ENCODE data around the gene ESYT2.
A peak's percentile ranks its signal among the peaks of the same experiment; 100 is the strongest.

Gene ESYT2

GRCh38 chr7:158795272-158795671 is 34.0 kb downstream of the ESYT2 start:
- Histone ChIP-seq H3K4me3 (ENCODE audit: control insufficient read depth in 1 of 7, extremely low read depth in 1 of 7, insufficient read depth in 4 of 7, low read depth in 2 of 7, low read length in 6 of 7) (no peak overlapping the region), H3K36me3 (ENCODE audit: control insufficient read depth in 4 of 4, insufficient read depth in 4 of 4, low read length in 3 of 4) (peaks cover 26 to 76% (median 51%) of the 10 kb centered on the region in 4 experiments), H3K4me1 (ENCODE audit: control extremely low read depth in 1 of 4, control insufficient read depth in 4 of 4, insufficient read depth in 4 of 4, low read length in 3 of 4) (no peaks in the 10 kb centered on the region), H3K9me3 (ENCODE audit: control extremely low read depth in 1 of 5, control insufficient read depth in 4 of 5, insufficient read depth in 2 of 5, low read depth in 1 of 5, low read length in 4 of 5) (no peaks in the 10 kb centered on the region), H3K27ac (ENCODE audit: insufficient read depth in 1 of 2, low read depth in 1 of 2, low read length in 2 of 2, poor library complexity in 1 of 2, severe bottlenecking in 2 of 2) (no peak overlapping the region), H3K27me3 (replicated peaks in 2 of 5; ENCODE audit: control insufficient read depth in 4 of 5, insufficient read depth in 5 of 5, low read length in 4 of 5) (no peaks in the 10 kb centered on the region)
- POLR2A ChIA-PET: no interaction called here
- CTCF ChIA-PET: interaction anchor here (1.0 to 2.5 kb wide), 6 partner anchors 12 to 77 kb away, joined by 3 to 11 read pairs (median 6); no protein-coding TSS in a partner anchor
- no peak for DNase-seq
- 53% methylated on average over 3 of the region's 4 CpGs for WGBS (ENCODE audit: insufficient coverage)

GRCh38 chr7:158791107-158791506 is 38.2 kb downstream of the ESYT2 start:
- no peak overlapping the region for H3K4me3 ChIP-seq (ENCODE audit: control insufficient read depth in 1 of 7, extremely low read depth in 1 of 7, insufficient read depth in 4 of 7, low read depth in 2 of 7, low read length in 6 of 7)
- WGBS (ENCODE audit: insufficient coverage): 92% methylated on average over 6 of the region's 10 CpGs
- ChIA-PET CTCF (no interaction called here), POLR2A (no interaction called here)
- H3K27ac ChIP-seq (ENCODE audit: insufficient read depth in 1 of 2, low read depth in 1 of 2, low read length in 2 of 2, poor library complexity in 1 of 2, severe bottlenecking in 2 of 2): no peak overlapping the region
- DNase-seq: no peak
- H3K36me3 ChIP-seq (ENCODE audit: control insufficient read depth in 4 of 4, insufficient read depth in 4 of 4, low read length in 3 of 4): peaks cover 28 to 89% (median 57%) of the 10 kb centered on the region in 4 experiments
- no peaks in the 10 kb centered on the region for H3K27me3 ChIP-seq (replicated peaks in 2 of 5; ENCODE audit: control insufficient read depth in 4 of 5, insufficient read depth in 5 of 5, low read length in 4 of 5)
- no peaks in the 10 kb centered on the region for H3K4me1 ChIP-seq (ENCODE audit: control extremely low read depth in 1 of 4, control insufficient read depth in 4 of 4, insufficient read depth in 4 of 4, low read length in 3 of 4)
- H3K9me3 ChIP-seq (ENCODE audit: control extremely low read depth in 1 of 5, control insufficient read depth in 4 of 5, insufficient read depth in 2 of 5, low read depth in 1 of 5, low read length in 4 of 5): no peaks in the 10 kb centered on the region

- H3K27me3 ChIP-seq (replicated peaks in 2 of 5; ENCODE audit: control insufficient read depth in 4 of 5, insufficient read depth in 5 of 5, low read length in 4 of 5): no peaks in the 10 kb centered on the region
- WGBS (ENCODE audit: insufficient coverage): 97% methylated on average over 6 of the region's 11 CpGs
- no peak for DNase-seq
- H3K36me3 ChIP-seq (ENCODE audit: control insufficient read depth in 4 of 4, insufficient read depth in 4 of 4, low read length in 3 of 4): peaks cover 19 to 83% (median 49%) of the 10 kb centered on the region in 4 experiments
- no peak overlapping the region for H3K4me3 ChIP-seq (ENCODE audit: control insufficient read depth in 1 of 7, extremely low read depth in 1 of 7, insufficient read depth in 4 of 7, low read depth in 2 of 7, low read length in 6 of 7)
- no peaks in the 10 kb centered on the region for H3K9me3 ChIP-seq (ENCODE audit: control extremely low read depth in 1 of 5, control insufficient read depth in 4 of 5, insufficient read depth in 2 of 5, low read depth in 1 of 5, low read length in 4 of 5)
- CTCF ChIA-PET: interaction anchor here (1.0 kb wide), 1 partner anchor 34 kb away, joined by 3 read pairs; no protein-coding TSS in a partner anchor
- H3K27ac ChIP-seq (ENCODE audit: insufficient read depth in 1 of 2, low read depth in 1 of 2, low read length in 2 of 2, poor library complexity in 1 of 2, severe bottlenecking in 2 of 2): peak overlapping the region in 1 of 2 experiments; percentile 38
- no peaks in the 10 kb centered on the region for H3K4me1 ChIP-seq (ENCODE audit: control extremely low read depth in 1 of 4, control insufficient read depth in 4 of 4, insufficient read depth in 4 of 4, low read length in 3 of 4)
- POLR2A ChIA-PET: no interaction called here
Observed at GRCh38 chr7:158789842-158790241, 39.5 kb downstream of the ESYT2 start.

- no peak for DNase-seq
- ChIA-PET POLR2A (no interaction called here), CTCF (interaction anchor here (0.8 to 1.9 kb wide), 5 partner anchors 12 to 65 kb away, joined by 3 to 6 read pairs (median 3); no protein-coding TSS in a partner anchor)
- Histone ChIP-seq H3K27me3 (replicated peaks in 2 of 5; ENCODE audit: control insufficient read depth in 4 of 5, insufficient read depth in 5 of 5, low read length in 4 of 5) (no peaks in the 10 kb centered on the region), H3K4me3 (ENCODE audit: control insufficient read depth in 1 of 7, extremely low read depth in 1 of 7, insufficient read depth in 4 of 7, low read depth in 2 of 7, low read length in 6 of 7) (no peak overlapping the region), H3K27ac (ENCODE audit: insufficient read depth in 1 of 2, low read depth in 1 of 2, low read length in 2 of 2, poor library complexity in 1 of 2, severe bottlenecking in 2 of 2) (peak overlapping the region in 1 of 2 experiments; percentile 23), H3K4me1 (ENCODE audit: control extremely low read depth in 1 of 4, control insufficient read depth in 4 of 4, insufficient read depth in 4 of 4, low read length in 3 of 4) (no peaks in the 10 kb centered on the region), H3K36me3 (ENCODE audit: control insufficient read depth in 4 of 4, insufficient read depth in 4 of 4, low read length in 3 of 4) (peaks cover 23 to 85% (median 55%) of the 10 kb centered on the region in 4 experiments), H3K9me3 (ENCODE audit: control extremely low read depth in 1 of 5, control insufficient read depth in 4 of 5, insufficient read depth in 2 of 5, low read depth in 1 of 5, low read length in 4 of 5) (no peaks in the 10 kb centered on the region)
- 100% methylated on average over 4 of the region's 6 CpGs for WGBS (ENCODE audit: insufficient coverage)
Observed at GRCh38 chr7:158786898-158787297, 42.4 kb downstream of the ESYT2 start.

GRCh38 chr7:158784270-158784669 is 45.0 kb downstream of the ESYT2 start:
- no peak overlapping the region for H3K4me3 ChIP-seq (ENCODE audit: control insufficient read depth in 1 of 7, extremely low read depth in 1 of 7, insufficient read depth in 4 of 7, low read depth in 2 of 7, low read length in 6 of 7)
- no peak overlapping the region for H3K27ac ChIP-seq (ENCODE audit: insufficient read depth in 1 of 2, low read depth in 1 of 2, low read length in 2 of 2, poor library complexity in 1 of 2, severe bottlenecking in 2 of 2)
- peaks cover 22 to 85% (median 59%) of the 10 kb centered on the region in 4 experiments for H3K36me3 ChIP-seq (ENCODE audit: control insufficient read depth in 4 of 4, insufficient read depth in 4 of 4, low read length in 3 of 4)
- WGBS (ENCODE audit: insufficient coverage): 100% methylated on average over 5 of the region's 7 CpGs
- no peaks in the 10 kb centered on the region for H3K9me3 ChIP-seq (ENCODE audit: control extremely low read depth in 1 of 5, control insufficient read depth in 4 of 5, insufficient read depth in 2 of 5, low read depth in 1 of 5, low read length in 4 of 5)
- no peak for DNase-seq
- POLR2A ChIA-PET: no interaction called here
- CTCF ChIA-PET: interaction anchor here (0.9 to 2.6 kb wide), 11 partner anchors 10 to 193 kb away, joined by 3 to 12 read pairs (median 5); partner anchors contain the start of gene ESYT2
- no peaks in the 10 kb centered on the region for H3K4me1 ChIP-seq (ENCODE audit: control extremely low read depth in 1 of 4, control insufficient read depth in 4 of 4, insufficient read depth in 4 of 4, low read length in 3 of 4)
- H3K27me3 ChIP-seq (replicated peaks in 2 of 5; ENCODE audit: control insufficient read depth in 4 of 5, insufficient read depth in 5 of 5, low read length in 4 of 5): no peaks in the 10 kb centered on the region

GRCh38 chr7:158783595-158783994 is 45.7 kb downstream of the ESYT2 start:
- WGBS (ENCODE audit: insufficient coverage): 72% methylated on average over 7 of the region's 8 CpGs
- DNase-seq: peak in 2 of 3 donors; percentile 31 to 52
- Histone ChIP-seq H3K9me3 (ENCODE audit: control extremely low read depth in 1 of 5, control insufficient read depth in 4 of 5, insufficient read depth in 2 of 5, low read depth in 1 of 5, low read length in 4 of 5) (no peaks in the 10 kb centered on the region), H3K27ac (ENCODE audit: insufficient read depth in 1 of 2, low read depth in 1 of 2, low read length in 2 of 2, poor library complexity in 1 of 2, severe bottlenecking in 2 of 2) (no peak overlapping the region), H3K27me3 (replicated peaks in 2 of 5; ENCODE audit: control insufficient read depth in 4 of 5, insufficient read depth in 5 of 5, low read length in 4 of 5) (no peaks in the 10 kb centered on the region), H3K4me1 (ENCODE audit: control extremely low read depth in 1 of 4, control insufficient read depth in 4 of 4, insufficient read depth in 4 of 4, low read length in 3 of 4) (no peaks in the 10 kb centered on the region), H3K4me3 (ENCODE audit: control insufficient read depth in 1 of 7, extremely low read depth in 1 of 7, insufficient read depth in 4 of 7, low read depth in 2 of 7, low read length in 6 of 7) (no peak overlapping the region), H3K36me3 (ENCODE audit: control insufficient read depth in 4 of 4, insufficient read depth in 4 of 4, low read length in 3 of 4) (peaks cover 21 to 84% (median 59%) of the 10 kb centered on the region in 4 experiments)
- CTCF ChIA-PET: interaction anchor here (0.7 to 2.6 kb wide), 17 partner anchors 9 to 193 kb away, joined by 3 to 12 read pairs (median 4); partner anchors contain the start of gene ESYT2
- POLR2A ChIA-PET: interaction anchor here (0.9 to 1.0 kb wide), 2 partner anchors 14 to 35 kb away, joined by 3 read pairs; no protein-coding TSS in a partner anchor

- Histone ChIP-seq H3K27ac (ENCODE audit: insufficient read depth in 1 of 2, low read depth in 1 of 2, low read length in 2 of 2, poor library complexity in 1 of 2, severe bottlenecking in 2 of 2) (no peak overlapping the region), H3K4me1 (ENCODE audit: control extremely low read depth in 1 of 4, control insufficient read depth in 4 of 4, insufficient read depth in 4 of 4, low read length in 3 of 4) (no peaks in the 10 kb centered on the region), H3K36me3 (ENCODE audit: control insufficient read depth in 4 of 4, insufficient read depth in 4 of 4, low read length in 3 of 4) (peaks cover 23 to 88% (median 58%) of the 10 kb centered on the region in 4 experiments), H3K27me3 (replicated peaks in 2 of 5; ENCODE audit: control insufficient read depth in 4 of 5, insufficient read depth in 5 of 5, low read length in 4 of 5) (no peaks in the 10 kb centered on the region), H3K4me3 (ENCODE audit: control insufficient read depth in 1 of 7, extremely low read depth in 1 of 7, insufficient read depth in 4 of 7, low read depth in 2 of 7, low read length in 6 of 7) (no peak overlapping the region), H3K9me3 (ENCODE audit: control extremely low read depth in 1 of 5, control insufficient read depth in 4 of 5, insufficient read depth in 2 of 5, low read depth in 1 of 5, low read length in 4 of 5) (no peaks in the 10 kb centered on the region)
- WGBS (ENCODE audit: insufficient coverage): 88% methylated on average over 20 of the region's 20 CpGs
- POLR2A ChIA-PET: interaction anchor here (0.9 to 1.0 kb wide), 2 partner anchors 13 to 36 kb away, joined by 3 read pairs; no protein-coding TSS in a partner anchor
- CTCF ChIA-PET: interaction anchor here (0.7 to 2.6 kb wide), 17 partner anchors 8 to 194 kb away, joined by 3 to 12 read pairs (median 3); partner anchors contain the start of gene ESYT2
- DNase-seq: peak; percentile 46 to 87 (median 80)
Observed at GRCh38 chr7:158782761-158783401, 46.4 kb downstream of the ESYT2 start.
